Activated naive CD4-positive, alpha-beta T cell treated with anti-CD3 and anti-CD28 coated beads, Interleukin-2, amount 50 U/mL, for 72 hours (primary cell): ENCODE results near the gene STAM2. TPM values are rescaled to one million over a fixed set of nuclear protein-coding genes. Genes with fewer than 3 reads are reported as not detected.
A peak's percentile ranks its signal among the peaks of the same experiment; 100 is the strongest.
"Not testable (repeated sequence)": the region's sequence is repeated elsewhere in the genome, so short reads cannot be mapped to it uniquely, and the experiment has no call there.

Experiments
- ATAC-seq, 2 donors: fragments of 150-1000 bp; cut with Tn5 transposase; 2 replicates each; pipeline ENCODE4 v1.10.0; 2021; ENCODE audit warnings: mild to moderate bottlenecking in 2 of 2, moderate library complexity in 2 of 2
- DNase-seq, 2 donors: peaks; one replicate each; pipeline ENCODE4 v3.0.0; 2021 to 2022; ENCODE audit warnings: low spot score in 2 of 2
- H3K27ac Mint-ChIP-seq, 2 donors: one replicate each; pipeline ENCODE4 v1.8.0; 2022; ENCODE audit warnings: mild to moderate bottlenecking in 2 of 2, mixed read lengths in 2 of 2
- H3K36me3 Mint-ChIP-seq, 2 donors: one replicate each; pipeline ENCODE4 v1.8.0; 2022; ENCODE audit warnings: mixed read lengths in 2 of 2
- H3K9me3 Mint-ChIP-seq, 2 donors: one replicate each; pipeline ENCODE4 v1.8.0; 2022; ENCODE audit warnings: mixed read lengths in 2 of 2
- total RNA-seq, 2 donors: library from RNA; stranded (reverse); gene quantifications; one replicate each; pipeline ENCODE4 v1.2.3, GENCODE V29; 2022

The STAM2 gene
- total RNA-seq, 2 donors from 2014 or later = 12.2 to 13.3 TPM

- no peaks in the 10 kb centered on the region for H3K9me3 Mint-ChIP-seq
- ATAC-seq (no peak), DNase-seq (no peak)
- H3K36me3 Mint-ChIP-seq = peaks cover 5 to 13% of the 10 kb centered on the region in 2 donors
- H3K27ac Mint-ChIP-seq = no peak overlapping the region
Measured at GRCh38 chr2:152155209-152155608, 20.4 kb downstream of the STAM2 start.

- ATAC-seq (no peak), DNase-seq (no peak)
- Mint-ChIP-seq H3K27ac (no peak overlapping the region), H3K9me3 (no peaks in the 10 kb centered on the region), H3K36me3 (peaks cover 0 to 13% of the 10 kb centered on the region in 2 donors)
Measured at GRCh38 chr2:152154462-152154861, 21.1 kb downstream of the STAM2 start.

GRCh38 chr2:152134488-152135280, 40.9 kb downstream of the STAM2 start:
- no peaks in the 10 kb centered on the region for H3K9me3 Mint-ChIP-seq
- H3K27ac Mint-ChIP-seq = no peak overlapping the region

GRCh38 chr2:152132306-152132705, 43.3 kb downstream of the STAM2 start:
- ATAC-seq (no peak), DNase-seq (no peak)
- Mint-ChIP-seq H3K27ac (no peak overlapping the region), H3K9me3 (no peaks in the 10 kb centered on the region), H3K36me3 (peaks cover 0 to 9% of the 10 kb centered on the region in 2 donors)

More at GRCh38 chr2:152134488-152135280, 40.9 kb downstream of the STAM2 start:
- H3K36me3 Mint-ChIP-seq = peaks cover 0 to 4% of the 10 kb centered on the region in 2 donors
- peak in 1 of 2 donors; percentile 50 for DNase-seq
- peak; percentile 95 to 96 for ATAC-seq

- DNase-seq (no peak), ATAC-seq (no peak)
- H3K9me3 Mint-ChIP-seq = no peaks in the 10 kb centered on the region
- peak overlapping the region in 1 of 2 donors; percentile 25 for H3K27ac Mint-ChIP-seq
- peaks cover 0 to 9% of the 10 kb centered on the region in 2 donors for H3K36me3 Mint-ChIP-seq
Measured at GRCh38 chr2:152127628-152128027, 47.9 kb downstream of the STAM2 start.

GRCh38 chr2:152126664-152127063, 48.9 kb downstream of the STAM2 start:
- DNase-seq (no peak), ATAC-seq (no peak)
- Mint-ChIP-seq H3K27ac (no peak overlapping the region), H3K9me3 (no peaks in the 10 kb centered on the region), H3K36me3 (peaks cover 0 to 9% of the 10 kb centered on the region in 2 donors)

GRCh38 chr2:152122161-152122560, 53.4 kb downstream of the STAM2 start:
- no peak overlapping the region for H3K27ac Mint-ChIP-seq
- no peak for DNase-seq
- ATAC-seq = no peak
- peaks cover 0 to 4% of the 10 kb centered on the region in 2 donors for H3K36me3 Mint-ChIP-seq
- no peaks in the 10 kb centered on the region for H3K9me3 Mint-ChIP-seq

GRCh38 chr2:152120430-152120829, 55.1 kb downstream of the STAM2 start:
- no peak overlapping the region for H3K27ac Mint-ChIP-seq
- peaks cover 0 to 10% of the 10 kb centered on the region in 2 donors for H3K36me3 Mint-ChIP-seq
- DNase-seq (no peak), ATAC-seq (no peak)
- no peaks in the 10 kb centered on the region for H3K9me3 Mint-ChIP-seq

- H3K36me3 Mint-ChIP-seq = peaks cover 0 to 6% of the 10 kb centered on the region in 2 donors
- no peak for ATAC-seq
Measured at GRCh38 chr2:152115952-152116351, 59.6 kb downstream of the STAM2 start.

GRCh38 chr2:152114366-152114765, 61.2 kb downstream of the STAM2 start:
- Mint-ChIP-seq H3K27ac (no peak overlapping the region), H3K36me3 (peaks cover 0 to 6% of the 10 kb centered on the region in 2 donors), H3K9me3 (peaks cover 0 to 10% of the 10 kb centered on the region in 2 donors)
- no peak for ATAC-seq
- DNase-seq = no peak

More at GRCh38 chr2:152115952-152116351, 59.6 kb downstream of the STAM2 start:
- Mint-ChIP-seq H3K9me3 (peaks cover 0 to 10% of the 10 kb centered on the region in 2 donors), H3K27ac (no peak overlapping the region)
- no peak for DNase-seq

GRCh38 chr2:152107140-152107539, 68.4 kb downstream of the STAM2 start:
- H3K36me3 Mint-ChIP-seq, ATAC-seq, H3K27ac Mint-ChIP-seq, DNase-seq, H3K9me3 Mint-ChIP-seq: not testable (repeated sequence)

- Mint-ChIP-seq H3K36me3 (no peaks in the 10 kb centered on the region), H3K9me3 (no peaks in the 10 kb centered on the region), H3K27ac (no peak overlapping the region)
- no peak for ATAC-seq
- no peak for DNase-seq
Measured at GRCh38 chr2:152106464-152106863, 69.1 kb downstream of the STAM2 start.

- H3K27ac Mint-ChIP-seq = no peak overlapping the region
- H3K9me3 Mint-ChIP-seq = no peaks in the 10 kb centered on the region
- no peak for DNase-seq
- H3K36me3 Mint-ChIP-seq = peaks cover 0 to 6% of the 10 kb centered on the region in 2 donors
- no peak for ATAC-seq
Measured at GRCh38 chr2:152103271-152103670, 72.3 kb downstream of the STAM2 start.

- Mint-ChIP-seq H3K36me3 (peaks cover 0 to 14% of the 10 kb centered on the region in 2 donors), H3K9me3 (no peaks in the 10 kb centered on the region), H3K27ac (no peak overlapping the region)
- ATAC-seq (no peak), DNase-seq (no peak)
Measured at GRCh38 chr2:152100961-152101360, 74.6 kb downstream of the STAM2 start.

- H3K36me3 Mint-ChIP-seq = peaks cover 0 to 14% of the 10 kb centered on the region in 2 donors
- ATAC-seq = peak in 1 of 2 donors; percentile 34
- no peaks in the 10 kb centered on the region for H3K9me3 Mint-ChIP-seq
- H3K27ac Mint-ChIP-seq = peak overlapping the region in 1 of 2 donors; percentile 37
- no peak for DNase-seq
Measured at GRCh38 chr2:152099367-152100050, 76.1 kb downstream of the STAM2 start.

GRCh38 chr2:152098496-152099366, 76.8 kb downstream of the STAM2 start, which contains the start of gene CACNB4:
CACNB4 (minus strand) TSS chr2:152099044.
- Mint-ChIP-seq H3K9me3 (no peaks in the 10 kb centered on the region), H3K27ac (peak within 1 kb of the TSS in 1 of 2 donors; percentile 37), H3K36me3 (peaks cover 0 to 14% of the 10 kb centered on the region in 2 donors)
- DNase-seq (no peak), ATAC-seq (peak; percentile 41 to 66)
